Measurements from ENCODE around the gene SPEM2.

SPEM2 gene

DNA sequence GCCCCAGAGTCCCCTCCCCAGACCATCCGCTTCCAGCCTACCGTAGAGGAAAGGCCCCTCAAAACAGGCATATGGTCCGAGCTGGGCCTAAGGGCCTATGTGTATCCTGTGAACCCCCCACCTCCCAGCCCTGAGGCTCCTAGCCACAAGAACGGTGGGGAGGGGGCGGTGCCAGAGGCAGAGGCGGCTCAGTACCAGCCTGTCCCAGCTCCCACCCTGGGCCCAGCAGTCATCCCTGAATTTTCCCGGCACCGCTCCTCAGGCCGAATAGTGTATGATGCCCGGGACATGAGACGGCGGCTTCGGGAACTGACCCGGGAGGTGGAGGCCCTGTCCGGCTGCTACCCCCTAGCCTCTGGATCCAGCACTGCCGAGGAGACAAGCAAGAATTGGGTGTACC lies 4.2 kb upstream of the SPEM2 start:
- no peak for DNase-seq (ENCODE audit: low spot score)

DNA sequence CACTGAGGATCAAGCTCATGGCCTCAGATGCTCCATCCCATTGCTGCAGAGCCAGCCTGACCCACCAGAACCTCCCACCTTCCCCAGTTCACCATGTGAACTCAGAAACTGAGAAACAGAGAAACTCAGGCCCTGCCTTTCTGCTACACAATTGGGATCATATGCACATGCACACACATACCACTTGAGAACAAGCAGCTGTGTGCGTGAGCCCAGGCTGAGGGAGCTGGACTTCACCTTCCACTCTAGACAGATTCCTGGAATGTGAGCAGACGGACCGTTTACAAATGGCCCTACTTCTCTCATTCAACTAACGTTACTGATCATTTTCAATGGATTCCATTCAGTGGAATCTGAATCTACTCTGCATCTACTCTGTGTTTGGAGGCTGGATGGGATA lies 1.7 kb upstream of the SPEM2 start:
- no peak for DNase-seq (ENCODE audit: low spot score)

DNA sequence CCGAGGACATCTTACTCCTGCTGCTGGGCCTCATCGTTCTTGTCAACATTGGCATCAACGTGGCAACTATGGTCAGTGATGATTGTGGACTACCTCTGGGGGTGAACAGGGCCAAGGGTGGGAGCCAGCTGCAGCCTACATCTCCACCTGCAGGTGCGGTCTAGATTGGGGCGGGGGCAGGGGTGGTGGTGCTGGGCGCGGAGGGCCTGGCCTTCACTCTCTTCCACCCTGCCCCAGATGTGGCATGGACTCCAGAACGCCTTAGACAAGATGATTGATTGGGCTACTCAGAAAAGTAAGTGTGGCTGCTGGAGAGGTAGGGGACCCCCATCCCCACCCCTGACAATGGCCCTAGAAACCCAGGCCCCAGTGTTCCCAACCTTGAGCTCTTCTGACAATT lies 340 bp downstream of the SPEM2 start:
- DNase-seq (ENCODE audit: low spot score), result no peak

DNA sequence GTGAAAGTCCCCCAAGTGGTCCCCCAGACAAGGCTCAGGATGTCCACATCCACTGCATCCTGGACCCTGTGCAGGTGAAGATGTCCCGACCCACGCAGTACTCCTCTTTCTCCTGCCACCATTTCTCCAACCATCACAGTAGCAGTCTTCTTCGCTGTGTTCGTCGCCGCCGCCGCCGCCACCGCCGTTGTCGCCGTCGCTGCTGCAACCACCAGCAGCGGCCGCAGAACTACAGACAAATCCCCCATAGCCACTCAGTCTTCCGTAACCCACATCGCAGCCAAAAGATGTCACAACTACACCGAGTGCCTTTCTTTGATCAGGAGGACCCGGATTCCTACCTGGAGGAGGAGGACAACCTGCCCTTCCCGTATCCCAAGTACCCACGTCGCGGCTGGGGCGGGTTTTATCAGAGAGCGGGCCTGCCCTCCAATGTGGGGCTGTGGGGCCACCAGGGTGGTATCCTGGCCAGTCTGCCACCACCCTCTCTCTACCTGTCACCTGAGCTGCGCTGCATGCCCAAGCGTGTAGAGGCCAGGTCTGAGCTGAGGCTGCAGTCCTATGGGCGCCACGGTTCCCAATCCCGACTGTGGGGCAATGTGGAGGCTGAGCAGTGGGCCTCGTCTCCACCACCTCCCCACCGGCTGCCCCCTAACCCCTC lies 917 bp downstream of the SPEM2 start:
- DNase-seq (ENCODE audit: low spot score), result no peak

DNA sequence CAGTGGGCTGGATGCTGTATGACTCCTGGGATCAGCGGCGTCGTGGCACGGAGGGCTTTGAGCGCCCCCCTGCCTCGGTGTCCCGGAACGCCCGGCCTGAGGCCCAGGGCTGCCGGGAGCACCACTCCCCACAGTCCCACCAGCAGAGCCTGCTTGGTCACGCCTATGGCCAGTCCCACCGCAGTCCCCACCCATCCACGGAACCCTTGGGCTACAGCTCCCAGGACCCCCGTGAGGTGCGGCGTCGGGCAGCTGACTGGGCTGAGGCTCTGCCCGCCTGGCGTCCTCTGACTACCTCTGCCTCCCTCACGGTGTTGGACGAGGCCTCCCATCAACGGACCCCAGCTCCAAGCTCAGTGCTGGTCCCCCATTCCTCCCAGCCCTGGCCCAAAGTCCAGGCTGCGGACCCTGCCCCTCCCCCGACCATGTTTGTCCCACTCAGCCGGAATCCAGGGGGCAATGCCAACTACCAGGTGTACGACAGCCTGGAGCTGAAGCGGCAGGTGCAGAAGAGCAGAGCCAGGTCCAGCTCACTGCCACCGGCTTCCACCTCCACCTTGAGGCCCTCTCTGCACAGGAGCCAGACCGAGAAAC lies 1.6 kb downstream of the SPEM2 start:
- no peak for DNase-seq (ENCODE audit: low spot score)

DNA sequence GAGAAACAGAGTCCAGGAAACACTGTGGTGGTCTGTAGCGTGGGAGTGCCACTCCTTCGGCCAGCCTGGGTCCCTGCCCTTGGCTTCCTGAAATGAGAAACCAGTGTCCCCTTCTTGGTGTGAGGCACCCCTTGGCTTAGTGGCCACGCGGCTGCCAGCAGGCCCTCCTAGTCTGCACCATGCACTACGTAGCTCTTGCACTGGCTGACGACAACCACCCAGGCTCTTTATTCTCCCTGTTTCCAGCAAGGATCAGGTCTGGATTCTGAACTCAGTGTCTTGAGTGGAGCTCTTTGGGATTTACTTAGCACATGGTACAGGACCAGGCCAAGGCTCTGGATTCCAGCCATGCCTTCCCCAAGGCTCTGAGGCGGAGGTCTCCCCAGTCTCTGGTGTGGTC lies 2.1 kb downstream of the SPEM2 start:
- DNase-seq (ENCODE audit: low spot score), result no peak

DNA sequence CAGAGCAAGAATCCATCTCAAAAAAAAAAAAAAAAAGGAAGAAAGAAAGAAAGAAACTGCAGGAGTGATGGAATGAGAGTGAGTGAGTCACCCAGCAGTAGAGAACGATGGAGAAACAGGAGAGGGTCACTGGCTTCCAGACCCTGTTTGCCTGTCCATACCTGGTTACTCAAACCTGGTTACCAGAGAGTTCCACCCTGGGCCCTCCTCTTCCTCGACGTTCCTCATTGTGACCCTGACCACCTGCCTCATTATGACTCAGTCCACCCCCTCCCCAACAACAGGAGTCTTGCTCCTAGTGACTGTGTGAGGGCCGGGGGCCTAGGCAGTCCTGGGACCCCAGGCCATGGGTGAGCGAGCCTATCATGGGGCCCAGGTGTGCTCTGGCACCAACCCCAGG lies 3.1 kb downstream of the SPEM2 start, which contains the start of gene SPEM3:
Gene SPEM3, plus strand, starts transcription at position 301 of the 400 bp plus-strand sequence. Its CDS starts 46 bp downstream, at position 347.
- no peak for DNase-seq (ENCODE audit: low spot score)

DNA sequence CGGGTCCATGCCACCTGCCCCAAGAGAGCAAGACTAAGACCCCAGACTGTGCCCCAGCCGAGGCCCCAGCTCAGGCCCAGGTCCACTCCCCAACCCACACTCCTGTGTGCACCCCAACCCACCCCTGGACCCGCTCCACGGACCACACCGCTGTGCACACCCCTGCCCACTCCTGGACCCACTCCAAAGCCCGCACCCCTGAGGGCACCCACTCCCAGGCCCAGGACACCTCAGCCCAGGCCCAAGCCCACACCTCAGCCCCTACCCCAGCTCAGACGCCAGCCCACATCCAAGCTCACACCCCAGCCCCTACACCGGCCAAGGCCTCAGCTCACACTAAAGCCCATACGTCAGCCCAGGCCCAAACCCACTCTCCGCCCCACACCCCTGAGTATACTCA lies 4.3 kb downstream of the SPEM2 start:
- no peak for DNase-seq (ENCODE audit: low spot score)

DNA sequence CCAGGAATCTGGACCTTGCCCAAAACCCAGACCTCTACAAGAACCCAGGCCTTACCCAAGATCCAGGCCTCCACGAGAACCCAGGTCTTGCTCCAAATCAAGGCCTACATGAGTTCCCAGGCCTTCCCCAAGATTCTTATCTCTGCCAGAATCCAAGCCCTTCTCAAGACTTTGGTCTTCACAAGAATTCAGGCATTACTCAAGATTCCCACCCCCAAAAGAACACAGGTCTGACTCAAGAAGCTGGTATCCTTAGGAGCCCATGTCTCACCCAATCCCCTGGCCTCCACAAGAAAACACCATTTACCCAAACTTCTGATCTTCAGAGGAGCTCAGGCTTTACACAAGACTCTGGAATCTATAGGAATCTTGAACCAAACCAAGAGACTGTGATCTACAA lies 5.8 kb downstream of the SPEM2 start:
- DNase-seq (ENCODE audit: low spot score), result no peak

DNA sequence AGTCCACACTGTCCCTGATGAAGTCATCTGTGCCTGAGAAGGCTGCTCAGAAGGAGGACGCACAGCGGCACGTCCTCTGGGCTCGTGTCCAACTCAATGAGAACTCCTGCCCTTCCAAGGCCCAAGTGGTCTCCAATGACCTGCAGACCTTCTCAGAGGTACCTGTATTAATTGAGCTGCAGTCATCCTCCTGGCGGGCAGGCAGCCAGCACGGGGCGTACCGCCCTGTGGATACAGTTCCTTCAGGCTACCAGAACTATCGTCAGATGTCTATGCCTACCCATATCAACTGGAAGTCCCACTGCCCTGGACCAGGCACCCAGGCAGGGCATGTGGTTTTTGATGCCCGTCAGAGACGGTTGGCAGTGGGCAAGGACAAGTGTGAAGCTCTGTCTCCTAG lies 6.9 kb downstream of the SPEM2 start:
- DNase-seq (ENCODE audit: low spot score), result no peak

DNA sequence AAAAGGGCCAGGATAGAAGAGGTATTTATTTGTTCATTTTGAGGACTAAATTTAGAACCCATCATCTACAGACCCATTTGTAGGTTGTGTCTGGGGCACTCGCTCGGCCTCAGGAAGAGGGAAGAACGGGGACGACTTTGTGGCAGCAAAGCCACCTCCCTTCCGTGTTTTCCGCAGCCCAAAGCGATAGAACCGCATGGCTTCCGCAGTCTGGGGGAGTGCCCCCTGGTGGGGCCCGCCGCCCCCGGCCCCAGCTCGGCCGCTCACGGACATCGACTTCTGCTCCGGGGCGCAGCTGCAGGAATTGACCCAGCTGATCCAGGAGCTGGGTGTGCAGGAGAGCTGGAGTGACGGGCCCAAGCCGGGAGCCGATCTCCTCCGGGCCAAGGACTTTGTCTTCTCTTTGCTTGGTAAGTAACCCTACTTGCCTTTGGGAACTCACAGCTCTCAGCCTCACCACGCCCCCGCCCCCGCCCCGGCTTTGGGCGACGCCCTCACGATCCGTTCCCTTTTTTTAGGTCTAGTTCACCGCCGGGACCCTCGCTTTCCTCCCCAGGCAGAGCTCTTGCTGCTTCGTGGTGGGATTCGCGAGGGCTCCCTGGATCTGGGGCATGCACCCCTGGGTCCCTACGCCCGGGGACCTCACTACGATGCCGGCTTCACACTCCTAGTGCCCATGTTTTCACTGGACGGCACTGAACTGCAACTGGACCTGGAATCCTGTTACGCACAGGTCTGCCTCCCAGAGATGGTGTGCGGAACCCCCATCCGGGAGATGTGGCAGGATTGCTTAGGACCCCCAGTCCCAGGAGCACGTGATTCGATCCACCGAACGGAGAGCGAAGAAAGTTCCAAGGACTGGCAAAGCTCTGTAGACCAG lies 10.5 kb downstream of the SPEM2 start:
- DNase-seq (ENCODE audit: low spot score), result peak; percentile 54

DNA sequence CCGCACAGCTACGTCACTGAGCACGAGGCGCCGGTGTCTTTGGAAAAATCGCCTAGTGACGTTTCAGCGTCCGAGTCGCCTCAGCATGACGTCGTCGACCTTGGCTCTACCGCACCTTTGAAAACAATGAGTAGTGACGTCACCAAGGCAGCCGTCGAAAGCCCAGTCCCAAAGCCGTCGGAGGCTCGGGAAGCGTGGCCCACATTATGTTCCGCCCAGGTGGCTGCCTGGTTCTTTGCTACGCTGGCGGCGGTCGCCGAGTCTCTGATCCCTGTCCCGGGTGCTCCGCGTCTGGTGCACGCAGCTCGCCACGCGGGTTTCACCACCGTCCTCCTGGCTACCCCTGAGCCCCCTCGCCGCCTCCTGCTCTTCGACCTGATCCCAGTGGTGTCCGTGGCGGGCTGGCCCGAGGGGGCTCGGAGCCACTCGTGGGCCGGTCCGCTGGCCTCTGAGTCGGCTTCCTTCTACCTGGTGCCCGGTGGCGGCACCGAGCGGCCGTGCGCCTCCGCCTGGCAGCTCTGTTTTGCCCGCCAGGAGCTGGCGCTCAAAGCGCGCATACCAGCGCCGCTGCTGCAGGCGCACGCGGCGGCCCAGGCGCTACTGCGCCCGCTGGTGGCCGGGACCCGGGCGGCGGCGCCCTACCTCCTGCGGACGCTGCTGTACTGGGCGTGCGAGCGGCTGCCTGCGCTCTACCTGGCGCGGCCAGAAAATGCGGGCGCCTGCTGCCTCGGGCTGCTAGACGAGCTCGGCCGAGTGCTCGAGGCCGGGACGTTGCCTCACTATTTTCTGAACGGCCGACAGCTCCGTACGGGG lies 11.3 kb downstream of the SPEM2 start:
- DNase-seq (ENCODE audit: low spot score), result peak; percentile 84

DNA sequence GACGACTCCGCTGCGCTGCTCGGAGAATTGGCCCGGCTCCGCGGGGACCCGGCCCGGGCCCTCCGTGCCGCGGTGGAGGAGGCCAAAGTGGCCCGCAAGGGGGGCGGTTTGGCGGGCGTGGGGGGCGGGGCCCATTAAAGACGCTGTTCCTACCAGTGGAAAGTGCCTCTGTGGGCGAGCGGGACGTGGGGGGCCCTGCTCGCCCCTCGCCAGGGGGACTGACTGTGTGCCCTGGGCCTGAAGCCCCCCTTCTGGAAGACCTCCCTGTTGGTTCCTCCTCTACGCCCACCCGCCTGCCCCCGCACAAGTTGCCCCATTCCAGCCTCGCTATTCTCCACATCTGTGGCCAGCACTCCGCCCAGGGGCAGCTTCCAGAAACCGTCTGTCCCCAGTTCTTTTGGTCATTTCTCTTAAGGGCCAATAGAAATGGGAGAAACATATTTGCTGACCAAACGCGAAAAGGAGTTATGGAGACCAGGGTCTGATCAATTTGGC lies 12.0 kb downstream of the SPEM2 start:
- no peak for DNase-seq (ENCODE audit: low spot score)

DNA sequence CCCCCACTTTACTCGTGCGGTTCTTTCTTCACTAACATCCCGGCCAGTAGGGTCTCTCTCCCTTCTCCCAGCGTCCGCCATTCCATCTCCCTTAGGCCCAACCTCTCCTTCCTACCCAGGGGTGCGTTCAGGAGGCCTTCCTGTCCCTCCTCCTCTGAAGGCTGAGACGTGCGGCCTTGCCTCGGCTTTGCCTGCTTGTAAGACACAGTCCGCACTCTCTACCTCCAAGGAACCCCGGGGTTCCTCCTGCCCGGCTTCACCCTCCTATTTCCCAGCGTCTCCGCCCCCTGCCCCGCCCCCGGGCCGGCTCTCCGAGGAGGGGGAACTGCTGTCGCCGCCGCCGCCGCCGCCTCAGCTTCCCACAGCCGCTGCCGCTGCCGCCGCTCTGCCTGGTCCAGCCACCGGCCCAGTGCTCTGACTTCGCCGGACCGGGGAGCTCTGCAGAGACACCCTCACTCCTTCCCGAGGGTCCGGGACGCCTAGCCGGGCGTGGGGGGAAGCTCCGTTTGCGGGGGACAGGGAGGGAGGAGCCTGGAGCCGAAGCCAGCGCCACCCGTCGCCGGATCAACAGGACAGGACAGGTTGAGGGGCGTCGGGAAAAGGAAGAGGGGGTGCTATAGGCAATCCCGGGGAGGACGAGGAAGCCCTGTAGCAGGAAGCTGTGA lies 12.7 kb downstream of the SPEM2 start:
- DNase-seq (ENCODE audit: low spot score), result peak; percentile 40

DNA sequence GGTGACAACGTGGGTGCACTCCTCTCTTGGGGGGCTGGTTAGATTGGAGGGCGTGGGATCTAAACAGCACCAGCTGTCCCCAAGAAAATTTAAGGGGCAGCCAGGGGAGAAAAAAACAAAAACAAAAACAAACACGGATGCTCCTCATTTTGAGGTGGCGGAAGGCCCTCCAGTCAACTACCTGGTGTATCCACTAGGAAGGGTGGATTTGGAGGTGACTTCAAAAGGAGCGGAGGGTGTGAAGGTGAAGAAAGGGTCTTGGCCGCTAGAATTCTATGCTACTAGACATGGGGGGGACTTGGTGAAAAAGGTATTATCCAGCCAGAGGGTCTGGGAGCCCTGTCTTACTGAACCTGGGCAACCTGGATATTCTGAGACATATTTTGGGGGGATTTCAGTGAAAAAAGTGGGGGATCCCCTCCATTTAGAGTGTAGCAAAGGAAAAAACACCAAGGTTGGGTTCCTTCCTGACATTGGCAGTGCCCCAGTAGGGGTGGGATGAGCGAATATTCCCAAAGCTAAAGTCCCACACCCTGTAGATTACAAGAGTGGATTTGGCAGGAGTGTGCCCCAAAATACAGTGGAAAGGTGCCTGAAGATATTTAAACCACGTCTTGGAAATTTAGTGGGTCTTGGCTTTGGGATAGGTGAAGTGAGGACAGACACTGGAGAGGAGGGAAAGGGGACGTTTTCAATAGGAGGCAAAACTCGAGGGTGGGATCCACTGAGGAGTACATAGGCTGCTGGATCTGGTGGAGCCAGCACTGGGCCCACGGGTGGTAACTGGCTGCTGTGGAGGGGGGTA lies 13.4 kb downstream of the SPEM2 start:
- no peak for DNase-seq (ENCODE audit: low spot score)

DNA sequence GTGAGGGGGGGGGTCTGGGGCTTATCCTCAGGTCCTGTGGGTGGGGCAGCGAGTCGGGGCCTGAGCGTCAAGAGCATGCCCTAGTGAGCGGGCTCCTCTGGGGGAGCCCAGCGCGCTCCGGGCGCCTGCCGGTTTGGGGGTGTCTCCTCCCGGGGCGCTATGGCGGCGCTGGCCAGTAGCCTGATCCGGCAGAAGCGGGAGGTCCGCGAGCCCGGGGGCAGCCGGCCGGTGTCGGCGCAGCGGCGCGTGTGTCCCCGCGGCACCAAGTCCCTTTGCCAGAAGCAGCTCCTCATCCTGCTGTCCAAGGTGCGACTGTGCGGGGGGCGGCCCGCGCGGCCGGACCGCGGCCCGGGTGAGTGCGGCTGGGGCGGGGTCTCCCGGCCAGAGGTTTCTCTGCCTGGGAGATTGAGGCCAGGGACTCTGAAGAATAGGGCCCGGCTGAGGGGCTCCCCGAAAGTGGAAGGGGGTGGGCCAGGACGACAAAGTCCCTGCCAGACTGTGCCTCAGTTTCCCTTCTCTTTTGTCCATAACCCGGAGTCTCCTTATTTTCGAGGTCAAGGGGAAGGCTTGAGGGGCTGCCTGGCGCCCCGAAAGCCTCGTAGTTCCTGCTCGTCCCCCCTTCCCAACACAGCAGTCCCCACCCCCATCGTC lies 14.2 kb downstream of the SPEM2 start, which contains the start of gene FGF11:
Gene FGF11, plus strand, starts transcription at position 51 of the 651 bp plus-strand sequence. Its CDS starts 109 bp downstream, at position 160.
- no peak for DNase-seq (ENCODE audit: low spot score)

DNA sequence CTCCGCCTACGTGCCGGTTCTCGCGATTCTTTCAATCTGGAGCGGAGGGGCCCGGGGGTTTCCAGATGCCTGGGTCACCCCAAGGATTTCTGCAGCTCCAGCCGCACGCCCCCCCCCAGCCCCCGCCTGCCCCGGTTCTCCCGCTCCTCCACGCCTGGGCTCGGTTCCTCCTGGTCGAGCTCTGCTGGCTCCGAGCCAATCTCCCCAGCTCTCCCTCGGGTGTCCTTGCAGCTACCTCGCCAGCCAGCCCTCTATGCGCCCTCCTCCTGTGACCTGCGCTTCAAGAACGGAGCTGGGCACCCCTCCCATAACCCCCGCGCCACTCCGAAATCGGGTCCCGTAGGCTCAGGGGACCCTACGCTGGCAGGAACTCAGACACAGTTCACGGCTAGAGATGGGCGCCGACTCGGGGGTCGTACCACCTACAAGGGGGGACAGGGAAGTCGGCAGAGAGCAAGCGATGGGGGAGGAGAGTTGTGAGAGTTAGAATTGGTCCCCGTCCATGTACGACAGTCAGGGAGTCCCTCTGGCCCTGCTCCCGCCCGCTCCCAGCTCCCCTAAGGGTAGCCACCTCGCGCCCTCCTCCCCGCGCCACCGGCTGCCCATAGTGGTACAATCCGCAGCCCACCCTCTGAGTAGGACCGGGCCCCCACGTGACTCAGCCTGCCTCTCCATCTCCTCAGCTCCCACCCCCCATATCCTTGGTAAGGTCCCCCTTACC lies 14.9 kb downstream of the SPEM2 start:
- no peak for DNase-seq (ENCODE audit: low spot score)

DNA sequence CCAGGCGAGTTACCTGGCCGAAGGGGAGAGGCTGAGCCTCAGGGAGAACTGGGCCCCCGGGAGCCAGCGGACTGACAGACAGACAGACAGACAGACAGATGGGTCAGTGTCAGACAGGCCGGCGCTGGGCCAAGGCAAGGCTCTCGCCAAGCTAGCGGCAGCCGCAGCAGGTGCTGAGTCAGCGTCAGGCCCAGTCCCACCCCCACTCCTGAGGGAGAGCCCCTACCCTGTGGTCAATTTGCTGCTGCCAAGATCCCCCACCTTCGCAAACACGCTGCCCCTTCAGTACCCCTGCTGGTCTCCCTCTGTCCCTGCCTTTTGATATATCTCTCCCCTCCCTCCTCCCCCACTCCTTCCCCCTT lies 15.4 kb downstream of the SPEM2 start:
- no peak for DNase-seq (ENCODE audit: low spot score)

DNA sequence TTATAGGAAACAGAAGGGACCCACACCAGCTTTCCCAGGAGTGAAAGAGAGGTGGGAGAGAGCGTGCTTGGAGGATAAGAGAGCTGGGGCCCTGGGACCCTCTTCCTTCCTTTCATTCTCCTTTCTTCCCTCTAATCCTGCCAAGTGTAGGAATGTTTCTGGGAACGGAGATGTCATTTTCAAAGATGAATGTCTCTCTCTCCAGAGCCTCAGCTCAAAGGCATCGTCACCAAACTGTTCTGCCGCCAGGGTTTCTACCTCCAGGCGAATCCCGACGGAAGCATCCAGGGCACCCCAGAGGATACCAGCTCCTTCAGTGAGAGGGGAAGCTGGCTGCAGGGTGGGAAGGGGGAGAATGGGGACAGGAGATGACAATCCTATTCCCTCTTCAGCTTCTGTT lies 15.8 kb downstream of the SPEM2 start:
- no peak for DNase-seq (ENCODE audit: low spot score)

All from activated CD4-positive, alpha-beta T cell treated with anti-CD3 and anti-CD28 coated beads, Interleukin-2, Interleukin-4, amounts not matched to agents 100 ng/mL and 50 ng/mL, durations not matched to agents 16 hours and 8 hours (primary cell).